Spinal cord (tissue), 10 donors: Measurements from ENCODE around the gene STYK1. TPM values are rescaled to one million over a fixed set of nuclear protein-coding genes. Genes with fewer than 3 reads are reported as not detected.
"Not testable (repeated sequence)": the region's sequence is repeated elsewhere in the genome, so short reads cannot be mapped to it uniquely, and the experiment has no call there.

Experiments used
- DNase-seq, 6 donors: peaks; one replicate each; pipeline versions ENCODE4 v3.0.0 to v3.0.0-alpha.2; 2013 to 2015; ENCODE audit warnings: low spot score in 6 of 6, low read depth in 4 of 6
- H3K27ac ChIP-seq: one replicate; pipeline ENCODE4 v1.5.1; 2013; ENCODE audit warnings: low read depth, low read length, control low read depth
- H3K27me3 ChIP-seq: one replicate; pipeline ENCODE4 v1.6.1; 2013; ENCODE audit warnings: low read length; ENCODE audit not compliant: control insufficient read depth, insufficient read depth
- H3K36me3 ChIP-seq: one replicate; pipeline ENCODE4 v1.6.1; 2013; ENCODE audit warnings: low read length; ENCODE audit not compliant: control insufficient read depth, insufficient read depth
- H3K4me1 ChIP-seq: one replicate; pipeline ENCODE4 v1.6.1; 2013; ENCODE audit warnings: low read length; ENCODE audit not compliant: control insufficient read depth, insufficient read depth
- H3K4me3 ChIP-seq: one replicate; pipeline ENCODE4 v1.5.1; 2013; ENCODE audit warnings: low read depth, low read length, control low read depth
- H3K9me3 ChIP-seq: one replicate; pipeline ENCODE4 v1.6.1; 2013; ENCODE audit warnings: low read length; ENCODE audit not compliant: control insufficient read depth, insufficient read depth
- WGBS: methylation state at CpG from one replicate; pipeline ENCODE4 v1.1.5; 2013; ENCODE audit warnings: missing lambda C conversion rate; ENCODE audit not compliant: insufficient coverage; 5-methylcytosine and 5-hydroxymethylcytosine counted together
- polyA plus RNA-seq, 2 donors: library from polyadenylated mRNA; unstranded; fragments of 120-200 nt; gene quantifications; one replicate each; pipeline ENCODE4 v1.2.1, GENCODE V29; 2013; ENCODE audit not compliant: insufficient read length in 2 of 2
- total RNA-seq, 2 donors: library from RNA; depleted of rRNA in 1 of 2; stranded (reverse); fragments of 120-200 nt in 1 of 2; fragments of >200 nt in 1 of 2; gene quantifications; one replicate each; pipeline versions ENCODE4 v1.2.3 to v1.2.4, GENCODE V29; 2013 to 2014
- donor health status: healthy.

Gene STYK1
- total and polyA plus RNA-seq, 4 donors: 3.0 to 11.2 (median 6.3) TPM

DNA sequence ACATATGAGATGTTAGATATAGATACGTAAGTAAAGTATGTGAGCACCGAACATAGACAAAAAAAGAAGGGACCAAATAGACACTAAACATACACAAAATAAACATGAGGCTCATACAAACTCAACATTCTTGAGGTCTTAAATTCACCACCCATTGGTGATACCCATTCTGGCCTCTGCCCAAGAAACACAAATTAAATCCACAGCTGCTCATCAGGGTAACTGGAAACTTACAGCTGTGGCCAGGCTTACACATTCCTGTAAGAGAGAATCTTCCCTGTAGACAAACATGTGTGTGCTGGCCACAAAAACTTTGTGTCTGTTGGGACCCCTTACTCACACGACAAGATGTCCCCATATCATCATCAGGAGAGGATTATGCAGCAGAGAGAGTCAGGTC is 82.9 kb downstream of the STYK1 start:
- no peak overlapping the region for H3K27ac ChIP-seq
- H3K9me3 ChIP-seq: no peaks in the 10 kb centered on the region
- H3K36me3 ChIP-seq: no peaks in the 10 kb centered on the region
- H3K4me1 ChIP-seq: no peaks in the 10 kb centered on the region
- no CpG with 5 or more reads among the region's 3 CpGs for WGBS
- H3K4me3 ChIP-seq: no peak overlapping the region
- no peak for DNase-seq
- no peaks in the 10 kb centered on the region for H3K27me3 ChIP-seq

DNA sequence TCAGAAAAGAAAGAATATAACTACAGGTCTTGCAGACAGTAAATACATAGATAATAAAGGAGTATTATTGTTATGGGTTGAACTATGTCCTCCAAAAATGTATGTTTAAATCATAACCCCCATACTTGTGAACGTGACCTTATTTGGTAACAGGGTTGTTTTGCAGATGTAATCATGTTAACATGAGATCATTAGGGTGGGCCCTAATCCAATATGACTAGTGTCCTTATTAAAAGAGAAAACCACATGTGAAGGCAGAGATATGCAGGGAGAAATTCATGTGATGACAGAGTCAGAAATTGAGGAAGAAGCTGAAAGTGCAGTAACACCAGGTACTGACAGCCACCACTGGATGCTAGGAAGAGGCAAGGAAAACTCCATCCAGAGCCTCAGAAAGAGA is 89.4 kb downstream of the STYK1 start:
- no CpG with 5 or more reads among the region's 1 CpG for WGBS

DNA sequence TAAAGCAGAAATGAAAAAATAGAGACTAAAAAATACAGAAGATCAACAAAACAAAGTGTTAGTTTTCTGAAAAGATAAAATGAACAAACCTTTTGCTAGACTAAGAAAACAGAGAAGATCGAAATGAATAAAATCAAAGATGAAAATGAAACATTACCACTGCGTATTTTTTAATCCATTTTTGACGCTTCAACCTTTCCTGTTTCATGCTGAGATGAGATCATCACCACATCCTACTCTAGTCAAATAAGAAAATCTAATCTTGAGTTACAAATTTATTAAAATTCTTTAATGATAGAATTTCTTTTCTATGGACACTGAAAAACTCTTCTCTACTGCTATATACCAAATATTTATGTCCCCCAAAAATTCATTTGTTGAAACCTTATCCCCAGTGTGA is 91.1 kb downstream of the STYK1 start:
- no peak for DNase-seq
- H3K9me3 ChIP-seq: peaks cover 2% of the 10 kb centered on the region
- no peaks in the 10 kb centered on the region for H3K36me3 ChIP-seq
- no peak overlapping the region for H3K27ac ChIP-seq
- no peaks in the 10 kb centered on the region for H3K27me3 ChIP-seq
- no peak overlapping the region for H3K4me3 ChIP-seq
- WGBS: no CpG with 5 or more reads among the region's 3 CpGs
- H3K4me1 ChIP-seq: no peaks in the 10 kb centered on the region

More for the DNA sequence above, 89.4 kb downstream of the STYK1 start:
- DNase-seq: no peak
- Histone ChIP-seq H3K27ac (no peak overlapping the region), H3K36me3 (no peaks in the 10 kb centered on the region), H3K4me3 (no peak overlapping the region), H3K9me3 (peaks cover 2% of the 10 kb centered on the region), H3K27me3 (no peaks in the 10 kb centered on the region), H3K4me1 (no peaks in the 10 kb centered on the region)

DNA sequence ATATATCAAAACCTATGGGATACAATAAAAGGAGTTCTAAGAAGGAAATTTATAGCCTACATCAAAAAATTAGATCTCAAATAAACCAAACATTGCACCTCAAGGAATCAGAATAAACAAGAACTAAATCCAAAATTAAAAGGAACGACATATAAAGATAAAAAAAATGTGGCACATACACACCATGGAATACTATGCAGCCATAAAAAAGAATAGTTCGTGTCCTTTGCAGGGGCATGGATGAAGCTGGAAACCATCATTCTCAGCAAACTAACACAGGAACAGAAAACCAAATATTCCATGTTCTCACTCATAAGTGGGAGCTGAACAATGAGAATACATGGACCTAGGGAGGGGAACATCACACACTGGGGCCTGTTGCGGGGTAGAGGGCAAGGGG is 91.7 kb downstream of the STYK1 start:
- not testable (repeated sequence) for H3K27me3 ChIP-seq, H3K9me3 ChIP-seq, DNase-seq, H3K27ac ChIP-seq, H3K4me1 ChIP-seq, H3K4me3 ChIP-seq, H3K36me3 ChIP-seq
- WGBS: no CpG with 5 or more reads among the region's 3 CpGs

DNA sequence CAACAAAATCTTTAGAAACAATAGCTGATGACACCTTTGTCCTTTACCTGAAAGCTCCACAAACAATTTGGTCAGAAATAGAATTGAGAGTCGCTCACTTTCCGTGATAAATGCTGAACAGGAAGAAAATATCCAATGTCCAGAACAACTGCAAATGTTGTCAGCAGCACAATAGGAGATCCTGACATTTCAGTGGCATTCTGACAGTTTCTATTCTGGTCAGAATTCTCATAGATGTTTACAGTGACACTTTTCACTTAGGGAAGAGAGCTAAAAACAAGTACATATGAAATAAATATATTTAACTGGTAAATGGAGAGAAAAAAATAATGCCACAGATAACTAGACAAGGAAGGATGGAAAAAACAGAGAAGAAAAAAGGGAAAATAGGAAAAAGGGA is 99.5 kb downstream of the STYK1 start:
- no peak overlapping the region for H3K27ac ChIP-seq
- no peaks in the 10 kb centered on the region for H3K27me3 ChIP-seq
- H3K9me3 ChIP-seq: no peaks in the 10 kb centered on the region
- no peaks in the 10 kb centered on the region for H3K36me3 ChIP-seq
- no peak overlapping the region for H3K4me3 ChIP-seq
- H3K4me1 ChIP-seq: no peaks in the 10 kb centered on the region
- DNase-seq: no peak
- 68% methylated on average over 2 of the region's 2 CpGs for WGBS

DNA sequence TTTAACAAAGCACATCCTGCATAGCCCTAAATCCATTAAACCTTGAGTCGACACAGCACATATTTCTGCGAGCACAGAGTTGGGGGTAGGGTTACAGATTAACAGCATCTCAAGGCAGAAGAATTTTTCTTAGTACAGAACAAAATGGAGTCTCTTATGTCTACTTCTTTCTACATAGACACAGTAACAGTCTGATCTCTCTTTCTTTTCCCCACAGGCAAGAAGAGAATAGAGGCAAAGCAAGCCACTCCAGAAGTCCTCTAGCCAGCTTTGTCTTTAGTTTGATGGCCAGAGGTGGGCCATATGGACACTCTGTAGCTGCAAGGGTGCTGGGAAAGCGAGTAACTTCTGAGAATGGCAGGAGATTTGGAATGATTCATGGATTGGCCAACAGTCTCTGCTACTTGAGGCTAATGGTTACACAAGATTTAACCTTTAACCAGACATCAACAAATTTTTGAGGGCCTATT is 101.8 kb downstream of the STYK1 start:
- WGBS: no CpG with 5 or more reads among the region's 3 CpGs
- not testable (repeated sequence) for H3K36me3 ChIP-seq, H3K27ac ChIP-seq, H3K9me3 ChIP-seq, H3K4me1 ChIP-seq, DNase-seq, H3K4me3 ChIP-seq, H3K27me3 ChIP-seq

DNA sequence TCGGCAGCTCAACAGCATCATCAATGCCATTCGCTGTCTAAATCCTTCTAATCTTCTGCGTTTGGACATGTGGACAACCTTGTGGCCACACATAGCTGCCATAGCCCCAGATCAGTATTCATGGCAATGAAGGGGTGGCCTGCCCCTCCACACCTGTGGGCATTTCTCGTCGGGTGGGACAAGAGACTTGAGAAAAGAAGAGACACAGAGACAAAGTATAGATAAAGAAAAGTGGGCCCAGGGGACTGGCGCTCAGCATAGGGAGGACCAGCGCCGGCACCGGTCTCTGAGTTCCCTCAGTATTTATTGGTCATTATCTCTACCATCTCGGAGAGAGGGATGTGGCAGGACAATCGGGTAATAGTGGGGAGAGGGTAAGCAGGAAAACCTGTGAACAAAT is 102.7 kb downstream of the STYK1 start:
- Histone ChIP-seq H3K4me1 (no peaks in the 10 kb centered on the region), H3K27me3 (no peaks in the 10 kb centered on the region), H3K36me3 (no peaks in the 10 kb centered on the region), H3K27ac (no peak overlapping the region), H3K4me3 (no peak overlapping the region), H3K9me3 (no peaks in the 10 kb centered on the region)
- DNase-seq: no peak
- WGBS: 76% methylated on average over 5 of the region's 11 CpGs

Other genes starting within 250 kb of the STYK1 start
- 10 to 100 TPM in 1 of 2 donors, 1 to 10 TPM in 1; 9.7 to 29.0 TPM for gene KLRC2, start 238.0 kb downstream of the STYK1 start, total RNA-seq
- 10 to 100 TPM; 11.0 to 13.3 TPM for gene KLRC2, start 238.0 kb downstream of the STYK1 start, polyA plus RNA-seq
- gene KLRC1, start 220.7 kb downstream of the STYK1 start, total RNA-seq: under 1 TPM in 1 of 2 donors, not detected in 1; 0.99 TPM
- gene KLRC1, start 220.7 kb downstream of the STYK1 start, polyA plus RNA-seq: 1 to 10 TPM; 1.6 to 1.9 TPM
- gene EIF2S3B, start 168.2 kb downstream of the STYK1 start, total RNA-seq: under 1 TPM; 0.59 to 0.83 TPM
- gene EIF2S3B, start 168.2 kb downstream of the STYK1 start, polyA plus RNA-seq: 1 to 10 TPM in 1 of 2 donors, under 1 TPM in 1; 0.60 to 4.3 TPM
- 10 to 100 TPM; 20.3 to 28.3 TPM for gene MAGOHB, start 60.4 kb downstream of the STYK1 start, total RNA-seq
- 10 to 100 TPM; 18.3 to 22.2 TPM for gene MAGOHB, start 60.4 kb downstream of the STYK1 start, polyA plus RNA-seq
- 10 to 100 TPM; 54.6 to 61.7 TPM for gene YBX3, start 49.3 kb upstream of the STYK1 start, total RNA-seq
- gene YBX3, start 49.3 kb upstream of the STYK1 start, polyA plus RNA-seq: 10 to 100 TPM; 56.2 to 80.2 TPM
- gene TAS2R7, start 128.6 kb upstream of the STYK1 start, total RNA-seq: under 1 TPM in 1 of 2 donors, not detected in 1; 0.33 TPM
- not detected for gene TAS2R7, start 128.6 kb upstream of the STYK1 start, polyA plus RNA-seq
- under 1 TPM; 0.11 to 0.89 TPM for gene TAS2R8, start 133.2 kb upstream of the STYK1 start, total RNA-seq
- not detected for gene TAS2R8, start 133.2 kb upstream of the STYK1 start, polyA plus RNA-seq
- gene TAS2R9, start 136.1 kb upstream of the STYK1 start, total RNA-seq: 1 to 10 TPM in 1 of 2 donors, under 1 TPM in 1; 0.44 to 1.4 TPM
- under 1 TPM in 1 of 2 donors, not detected in 1; 0.24 TPM for gene TAS2R9, start 136.1 kb upstream of the STYK1 start, polyA plus RNA-seq
- gene TAS2R10, start 152.3 kb upstream of the STYK1 start, total RNA-seq: 1 to 10 TPM; 1.8 to 4.5 TPM
- gene TAS2R10, start 152.3 kb upstream of the STYK1 start, polyA plus RNA-seq: under 1 TPM; 0.74 to 0.86 TPM
- gene PRR4, start 175.4 kb upstream of the STYK1 start, total RNA-seq: 10 to 100 TPM in 1 of 2 donors, 1 to 10 TPM in 1; 3.5 to 11.8 TPM
- gene PRR4, start 175.4 kb upstream of the STYK1 start, polyA plus RNA-seq: 10 to 100 TPM; 10.7 to 12.5 TPM
- gene PRH1, start 210.2 kb upstream of the STYK1 start, total RNA-seq: 10 to 100 TPM; 44.5 to 66.9 TPM
- 10 to 100 TPM in 1 of 2 donors, 1 to 10 TPM in 1; 10.0 to 12.3 TPM for gene PRH1, start 210.2 kb upstream of the STYK1 start, polyA plus RNA-seq
- gene TAS2R13, start 235.5 kb upstream of the STYK1 start, total RNA-seq: 10 to 100 TPM in 1 of 2 donors, 1 to 10 TPM in 1; 2.5 to 10.9 TPM
- gene TAS2R13, start 235.5 kb upstream of the STYK1 start, polyA plus RNA-seq: not detected